Left colon (tissue), 2 donors: ENCODE data around the gene ZNF219. TPM values are rescaled to one million over a fixed set of nuclear protein-coding genes. Genes with fewer than 3 reads are reported as not detected.
"Not testable (repeated sequence)": the region's sequence is repeated elsewhere in the genome, so short reads cannot be mapped to it uniquely, and the experiment has no call there.

Experiments used
- ATAC-seq: fragments of 200-7000 bp; cut with Tn5 transposase; one replicate; pipeline ENCODE4 v1.9.1; 2020; ENCODE audit warnings: mild to moderate bottlenecking, moderate library complexity
- DNase-seq, 2 donors: peaks; one replicate each; pipeline ENCODE4 v3.0.0-alpha.2; 2020
- intact Hi-C, 2 donors: fragments of 100-400 bp; cut with DNase I in 1 of 2; cut with micrococcal nuclease in 1 of 2; formaldehyde crosslinking; loops; one replicate each; pipeline versions ENCODE4 v1.11.2 to v1.14.0; 2022; cut with DNase I, micrococcal nuclease
- total RNA-seq, 2 donors: library from RNA; stranded (reverse); fragmentation: NEBNext Ultra II Directional; extraction: Animal tissue kit (Norgen Biotek cat#: 25700); gene quantifications; one replicate each; pipeline ENCODE4 v1.2.1, GENCODE V29; 2021
- donor health status: DM: no; HTN: no; CAD: no.
- donor health status: DM: yes; HTN: yes; CAD: no.

ZNF219 gene
- total RNA-seq, 2 donors from 2014 or later: 51.1 to 53.7 TPM

DNA sequence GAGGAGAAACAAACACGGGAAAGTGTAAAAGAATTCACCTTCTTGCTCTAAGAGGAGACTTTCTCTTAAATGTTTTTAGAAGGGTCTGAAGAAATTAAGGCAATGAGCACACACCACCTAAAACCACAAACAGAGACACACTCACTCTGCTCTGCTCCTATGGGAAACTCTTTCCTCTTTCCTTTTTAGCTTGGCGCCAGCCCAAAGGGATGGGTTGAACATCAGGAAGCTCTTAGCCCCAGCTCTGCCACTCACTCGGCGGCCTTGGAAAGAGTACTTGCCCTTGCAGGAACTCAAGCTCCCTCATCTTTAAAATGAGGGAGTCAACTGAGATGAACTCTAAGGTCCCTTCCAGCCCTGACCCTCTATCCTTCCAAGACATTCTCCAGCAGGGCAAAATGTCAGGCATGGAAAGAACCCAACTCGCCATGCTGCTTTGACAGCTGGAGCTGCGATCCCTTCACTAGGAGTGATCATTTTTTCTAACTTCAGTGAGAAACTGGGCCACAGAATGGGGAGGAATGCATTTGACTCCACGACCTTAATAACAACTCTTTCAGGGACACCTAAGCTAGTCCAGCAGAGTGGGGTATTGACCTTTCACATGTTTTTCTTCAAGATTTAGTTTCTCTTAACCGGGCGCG is 41.8 kb downstream of the ZNF219 start:
- DNase-seq (peak; percentile 87 to 89), ATAC-seq (peak; percentile 65)
- intact Hi-C loops: no loop called here

DNA sequence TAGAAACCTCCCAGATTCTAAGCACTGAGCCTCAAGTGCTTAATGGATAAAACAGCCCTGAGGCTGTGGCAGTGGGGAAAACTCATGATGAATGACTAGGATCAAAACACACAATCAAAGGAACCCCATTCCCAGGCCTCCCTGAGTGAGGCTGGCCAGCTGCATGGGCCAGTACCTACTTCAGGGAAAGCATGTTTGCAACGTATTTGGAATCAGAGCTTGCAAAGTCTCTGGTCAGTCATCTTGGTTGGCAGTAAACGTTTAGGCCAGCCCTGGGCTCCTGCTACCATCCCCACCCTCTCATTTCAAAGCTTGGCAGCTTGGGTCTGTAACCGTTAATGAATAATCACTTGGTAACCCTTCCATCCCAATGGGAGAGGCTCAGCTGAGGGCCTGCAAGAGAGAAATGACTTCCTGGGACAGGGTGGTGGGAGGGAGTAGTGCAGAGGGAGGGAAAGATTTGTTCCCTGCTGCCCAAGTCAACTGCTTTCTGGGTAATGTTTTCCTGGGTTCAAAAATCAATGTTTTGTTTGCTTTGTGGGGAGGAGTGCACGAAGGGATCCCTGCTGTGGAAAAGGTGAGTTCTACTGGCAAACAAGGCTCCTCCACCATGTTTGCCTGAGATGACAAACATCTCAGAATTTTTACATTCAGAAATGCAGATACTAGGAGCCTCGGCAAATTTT is 42.9 kb downstream of the ZNF219 start:
- ATAC-seq: peak; percentile 73
- DNase-seq: peak; percentile 43 to 74
- intact Hi-C loops: no loop called here

DNA sequence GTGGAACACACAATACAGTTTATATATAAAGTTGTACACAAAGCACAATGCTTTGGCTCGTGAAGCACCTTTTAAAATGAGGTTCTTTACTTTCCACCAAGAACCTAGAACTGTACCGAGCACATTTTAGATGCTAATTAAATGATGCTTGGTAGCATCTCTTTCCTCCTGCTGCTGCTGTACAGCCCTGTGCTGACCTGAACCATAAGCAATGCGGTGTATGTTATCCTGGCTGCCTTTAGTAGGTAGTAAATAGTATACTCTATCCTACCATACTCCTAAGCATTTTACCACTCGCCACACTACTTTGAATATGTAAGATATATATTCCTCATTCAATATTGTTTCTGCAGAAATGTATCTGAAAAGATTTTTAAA is 43.7 kb downstream of the ZNF219 start:
- intact Hi-C loops: loop anchor here in 1 of 2 donors (5.0 kb wide), 1 partner anchor 42 kb away; no protein-coding TSS in a partner anchor
- ATAC-seq: no peak
- DNase-seq: no peak

DNA sequence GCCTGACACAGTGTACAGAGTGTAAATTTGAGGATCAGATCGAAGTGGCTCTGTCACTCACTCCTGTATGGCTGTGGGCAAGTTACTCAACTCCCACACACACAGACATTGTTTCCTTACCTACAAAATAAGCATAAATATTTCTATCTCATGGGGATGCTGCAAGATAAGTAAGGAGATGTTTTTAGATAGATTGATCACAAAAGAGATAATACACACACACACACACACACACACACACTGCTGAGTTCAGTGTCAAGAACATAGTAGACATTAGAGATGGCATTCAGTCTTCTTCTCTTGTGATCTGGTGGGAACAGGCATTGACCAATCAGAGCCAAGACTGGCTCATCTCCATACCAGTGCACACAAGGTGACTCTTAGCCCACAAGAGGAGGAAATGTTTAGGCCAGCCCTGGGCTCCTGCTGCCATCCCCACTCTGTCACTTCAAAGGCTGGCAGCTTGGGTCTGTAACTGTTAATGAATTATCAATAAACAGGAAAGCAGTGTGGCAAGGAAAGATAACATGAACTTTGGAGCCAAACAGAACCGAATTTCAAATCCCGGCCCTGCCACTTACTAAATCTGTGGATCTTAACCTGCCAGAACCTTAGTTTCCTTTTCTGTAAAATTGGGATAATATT is 44.2 kb downstream of the ZNF219 start:
- DNase-seq (peak; percentile 49 to 70), ATAC-seq (peak; percentile 68)
- intact Hi-C loops: loop anchor here in 1 of 2 donors (5.0 kb wide), 1 partner anchor 42 kb away; no protein-coding TSS in a partner anchor

DNA sequence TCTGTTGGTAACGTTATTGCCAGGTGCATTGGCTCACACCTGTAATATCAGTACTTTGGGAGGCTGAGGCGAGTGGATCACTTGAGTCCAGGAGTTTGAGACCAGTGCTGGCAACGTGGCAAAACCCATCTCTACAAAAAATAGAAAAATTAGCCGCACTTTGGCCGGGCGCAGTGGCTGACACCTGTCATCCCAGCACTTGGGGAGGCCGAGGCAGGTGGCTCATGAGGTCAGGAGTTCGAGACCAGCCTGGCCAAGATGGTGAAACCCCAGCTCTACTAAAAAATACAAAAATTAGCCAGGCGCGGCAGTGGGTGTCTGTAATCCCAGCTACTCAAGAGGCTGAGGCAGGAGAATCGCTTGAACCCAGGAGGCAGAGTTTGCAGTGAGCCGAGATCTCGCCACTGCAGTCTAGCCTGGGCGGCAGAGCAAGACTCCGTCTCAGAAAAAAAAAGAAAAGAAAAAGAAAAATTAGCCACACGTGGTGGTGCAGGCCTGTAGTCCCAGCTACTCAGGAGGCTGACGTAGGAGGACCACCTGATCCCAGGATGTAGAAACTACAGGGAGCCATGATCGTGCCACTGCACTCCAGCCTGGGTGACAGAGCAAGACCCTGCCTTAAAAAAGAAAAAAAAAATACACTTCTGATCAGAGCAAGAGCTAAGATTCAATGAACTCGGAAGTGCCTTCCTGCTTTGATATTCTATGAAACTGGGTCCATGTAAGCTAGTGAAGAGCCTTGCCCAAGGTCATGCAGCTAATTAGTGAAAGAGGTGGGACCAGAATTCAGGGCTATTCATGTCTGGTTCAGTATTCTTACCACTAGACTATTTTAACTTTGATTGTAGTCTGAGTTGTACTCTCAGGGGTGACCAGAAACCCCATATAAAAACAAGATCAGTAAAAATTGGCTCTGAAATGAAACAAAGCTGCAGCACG is 45.0 kb downstream of the ZNF219 start:
- no peak for DNase-seq
- intact Hi-C loops: loop anchor here in 1 of 2 donors (5.0 kb wide), 1 partner anchor 41 kb away; no protein-coding TSS in a partner anchor
- no peak for ATAC-seq

DNA sequence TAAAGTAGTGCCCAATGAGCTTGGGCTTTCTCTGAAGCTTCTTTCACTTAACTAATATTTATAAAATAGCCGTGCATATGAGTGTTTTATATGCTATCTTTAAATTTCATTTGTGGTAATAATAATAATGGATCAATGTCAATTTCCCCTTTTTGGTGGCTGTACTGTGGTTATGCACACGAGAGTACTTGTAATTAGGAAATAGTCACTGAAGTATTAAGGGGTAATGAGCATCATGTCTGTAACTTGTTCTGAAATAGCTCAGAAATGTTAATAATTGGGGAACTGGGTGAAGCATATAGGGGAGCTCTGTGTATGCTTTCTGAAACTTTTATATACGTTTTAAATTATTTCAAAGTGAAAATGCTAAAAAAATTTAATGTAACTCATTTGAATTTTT is 47.9 kb downstream of the ZNF219 start:
- ATAC-seq: no peak
- DNase-seq: no peak
- intact Hi-C loops: loop anchor here in 1 of 2 donors (5.0 kb wide), 1 partner anchor 38 kb away; no protein-coding TSS in a partner anchor

- ATAC-seq (no peak), DNase-seq (no peak)
- intact Hi-C loops: no loop called here
These were observed 49.2 kb downstream of the ZNF219 start for GRCh38 chr14:21049271-21049673.

DNA sequence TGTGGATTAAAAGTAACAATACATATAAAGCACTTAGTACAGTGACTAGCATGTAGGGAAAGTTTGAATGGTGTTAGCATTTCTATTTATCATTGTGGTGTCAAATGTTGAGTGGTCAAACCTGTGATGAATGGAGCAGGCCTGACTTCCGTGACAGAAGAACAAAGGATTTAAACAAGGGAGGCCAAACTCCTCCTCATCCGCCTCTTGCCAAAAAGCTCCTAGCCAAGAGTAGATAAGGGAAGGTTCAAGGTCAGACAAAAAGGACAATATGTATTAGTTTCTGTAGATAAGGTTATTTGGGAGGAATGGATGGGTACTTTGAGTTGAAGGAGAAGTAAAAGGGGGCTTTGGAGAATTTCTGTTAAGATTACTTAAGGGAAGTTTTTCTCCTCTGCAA is 49.8 kb downstream of the ZNF219 start:
- DNase-seq (no peak), ATAC-seq (no peak)
- intact Hi-C loops: no loop called here

GRCh38 chr14:21047378-21047781 is 51.1 kb downstream of the ZNF219 start:
- DNase-seq (no peak), ATAC-seq (no peak)
- intact Hi-C loops: no loop called here

- no peak for DNase-seq
- peak; percentile 79 for ATAC-seq
- intact Hi-C loops: loop anchor here in 1 of 2 donors (5.0 kb wide), 1 partner anchor 187 kb away; no protein-coding TSS in a partner anchor
These were observed 54.4 kb downstream of the ZNF219 start for GRCh38 chr14:21043974-21044618.

DNA sequence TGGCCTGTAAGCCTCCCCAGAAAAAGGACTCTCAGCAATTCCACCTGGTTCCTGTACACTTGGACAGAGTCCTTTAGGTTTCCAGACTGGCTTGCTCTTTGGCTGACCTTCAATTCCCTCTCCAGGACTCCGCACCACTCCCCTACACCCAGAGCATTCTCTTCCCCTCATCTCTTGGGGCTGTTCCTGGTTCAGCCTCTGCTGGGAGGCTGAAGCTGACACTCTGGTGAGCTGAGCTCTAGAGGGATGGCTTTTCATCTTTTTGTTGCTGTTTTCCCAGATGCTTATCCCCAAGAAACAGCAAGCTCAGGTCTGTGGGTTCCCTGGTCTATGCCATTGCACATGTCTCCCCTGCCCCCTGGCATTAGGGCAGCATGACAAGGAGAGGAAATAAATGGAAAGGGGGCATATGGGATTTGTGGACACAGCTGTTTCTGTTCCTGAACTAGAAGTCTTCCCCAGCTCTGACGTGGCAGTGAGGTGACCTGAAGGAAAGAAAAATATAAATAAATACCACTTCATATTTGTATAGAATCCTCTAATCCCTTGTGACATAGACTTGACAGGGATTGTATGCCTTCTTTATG is 55.0 kb downstream of the ZNF219 start:
- intact Hi-C loops: loop anchor here in 1 of 2 donors (5.0 kb wide), 1 partner anchor 186 kb away; no protein-coding TSS in a partner anchor
- DNase-seq (no peak), ATAC-seq (no peak)

DNA sequence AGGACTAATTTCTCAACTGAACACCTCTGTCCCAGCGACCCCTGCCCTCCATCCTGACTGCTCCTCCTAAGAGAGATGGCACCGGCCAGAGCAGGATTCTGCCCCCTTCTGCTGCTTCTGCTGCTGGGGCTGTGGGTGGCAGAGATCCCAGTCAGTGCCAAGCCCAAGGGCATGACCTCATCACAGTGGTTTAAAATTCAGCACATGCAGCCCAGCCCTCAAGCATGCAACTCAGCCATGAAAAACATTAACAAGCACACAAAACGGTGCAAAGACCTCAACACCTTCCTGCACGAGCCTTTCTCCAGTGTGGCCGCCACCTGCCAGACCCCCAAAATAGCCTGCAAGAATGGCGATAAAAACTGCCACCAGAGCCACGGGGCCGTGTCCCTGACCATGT is 55.5 kb downstream of the ZNF219 start:
- intact Hi-C loops: loop anchor here in 1 of 2 donors (5.0 kb wide), 1 partner anchor 186 kb away; no protein-coding TSS in a partner anchor
- no peak for ATAC-seq
- DNase-seq: no peak

DNA sequence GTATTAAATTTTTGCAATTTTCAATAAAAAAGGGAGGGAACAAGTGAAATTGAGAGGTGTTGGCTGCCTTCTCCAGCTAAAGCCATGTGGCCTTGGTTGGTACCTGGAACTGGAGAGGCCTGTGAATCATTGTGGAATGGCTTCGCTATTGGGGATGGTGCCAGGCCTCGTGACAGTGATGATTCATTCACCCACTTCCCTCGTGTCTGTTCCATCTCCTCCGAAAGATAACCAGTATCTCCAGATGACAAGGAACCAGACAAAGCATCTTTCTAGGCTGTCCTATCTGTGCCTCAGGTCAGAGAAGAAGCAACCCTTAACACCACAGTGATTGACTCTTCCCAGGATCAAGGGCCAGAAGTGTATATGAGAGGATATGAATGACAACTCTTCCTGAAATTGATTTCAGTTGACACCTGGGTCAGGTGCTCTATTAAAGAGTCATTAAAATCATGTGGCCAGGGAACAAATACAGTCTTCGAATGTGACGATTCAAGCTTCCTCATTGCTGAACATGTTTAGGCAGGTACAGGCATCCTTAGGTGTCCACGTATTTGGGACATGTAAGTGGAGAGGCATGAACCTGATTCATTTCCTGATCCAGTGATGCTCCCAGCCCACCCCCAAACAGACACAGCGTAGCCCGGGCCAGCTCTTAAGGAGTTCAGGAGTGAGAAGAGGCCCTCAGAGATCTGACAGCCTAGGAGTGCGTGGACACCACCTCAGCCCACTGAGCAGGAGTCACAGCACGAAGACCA is 56.6 kb downstream of the ZNF219 start, which contains the start of gene RNASE7:
RNASE7 (plus strand) TSS at position 687 of the 758 bp plus-strand sequence. CDS start 631 bp downstream, outside the sequence.
- intact Hi-C loops: loop anchor here in 1 of 2 donors (5.0 kb wide), 1 partner anchor 185 kb away; no protein-coding TSS in a partner anchor
- DNase-seq: no peak
- no peak for ATAC-seq

- not testable (repeated sequence) for DNase-seq, ATAC-seq
- intact Hi-C loops: loop anchor here in 1 of 2 donors (5.0 kb wide), 1 partner anchor 184 kb away; no protein-coding TSS in a partner anchor
These were observed 57.5 kb downstream of the ZNF219 start for GRCh38 chr14:21040941-21041340.

- ATAC-seq (no peak), DNase-seq (no peak)
- intact Hi-C loops: loop anchor here in 1 of 2 donors (5.0 kb wide), 1 partner anchor 183 kb away; no protein-coding TSS in a partner anchor
These were observed 58.0 kb downstream of the ZNF219 start for GRCh38 chr14:21040370-21040925.
